H1 (cell line): Measurements from ENCODE around the gene RBBP8.

ENCODE experiments used
- CTCF ChIP-seq, 3 experiments: IDR thresholded peaks; 1 replicate in 2 of 3; 2 replicates in 1 of 3; pipeline versions ENCODE4 v1.5.1 to v1.6.1; 2011; ENCODE audit warnings: low read length in 3 of 3, mild to moderate bottlenecking in 3 of 3, inconsistent platforms in 2 of 3, low read depth in 1 of 3, moderate library complexity in 1 of 3; ENCODE audit not compliant: insufficient read depth in 1 of 3; ENCODE audit errors: control extremely low read depth in 1 of 3
- FOSL1 ChIP-seq: IDR thresholded peaks from 2 replicates; pipeline ENCODE4 v1.6.1; 2011; ENCODE audit warnings: mild to moderate bottlenecking, low read depth, low read length, moderate library complexity; ENCODE audit not compliant: insufficient read depth
- MAX ChIP-seq: IDR thresholded peaks from 2 replicates; pipeline ENCODE4 v1.6.1; 2012; ENCODE audit warnings: inconsistent platforms

DNA sequence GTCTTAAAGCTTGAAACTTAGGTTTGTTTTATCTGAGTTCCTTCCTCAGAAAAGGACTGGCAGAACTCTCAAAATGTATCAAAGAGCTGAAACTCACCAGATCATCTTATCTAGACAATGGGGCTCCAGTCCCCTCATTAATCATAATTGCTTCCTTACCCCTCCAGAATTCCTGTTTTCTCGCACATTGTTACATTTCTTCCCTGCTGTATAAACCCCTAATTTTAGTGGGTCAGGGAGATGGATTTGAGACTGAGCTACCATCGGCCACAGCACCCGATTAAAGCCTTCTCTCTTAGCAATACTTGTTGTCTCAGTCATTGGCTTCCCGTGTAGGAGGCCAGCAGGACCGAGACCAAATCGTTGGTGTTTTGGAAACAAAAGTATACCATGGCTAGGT is 130.4 kb downstream of the RBBP8 start:
- TF ChIP-seq CTCF (IDR thresholded peaks at IDR 0.05; ENCODE audit: control extremely low read depth in 1 of 3, insufficient read depth in 1 of 3, low read depth in 1 of 3, low read length in 3 of 3) (no peak), FOSL1 (no peak), MAX (no peak)
